Myocyte (in vitro differentiated cells): ENCODE measurements around the gene BRDT. TPM values are rescaled to one million over a fixed set of nuclear protein-coding genes. Genes with fewer than 3 reads are reported as not detected.
"Not testable (repeated sequence)": the region's sequence is repeated elsewhere in the genome, so short reads cannot be mapped to it uniquely, and the experiment has no call there.

Source experiments
- DNase-seq: peaks from one replicate; pipeline ENCODE4 v3.0.0-alpha.2; 2012; ENCODE audit warnings: low read depth
- total RNA-seq: library from RNA; depleted of rRNA; stranded (reverse); fragments of >200 nt; gene quantifications from 2 replicates; pipeline ENCODE4 v1.2.3, GENCODE V29; 2014

The BRDT gene
- total RNA-seq, 1 donor from 2014 or later: not detected

DNA sequence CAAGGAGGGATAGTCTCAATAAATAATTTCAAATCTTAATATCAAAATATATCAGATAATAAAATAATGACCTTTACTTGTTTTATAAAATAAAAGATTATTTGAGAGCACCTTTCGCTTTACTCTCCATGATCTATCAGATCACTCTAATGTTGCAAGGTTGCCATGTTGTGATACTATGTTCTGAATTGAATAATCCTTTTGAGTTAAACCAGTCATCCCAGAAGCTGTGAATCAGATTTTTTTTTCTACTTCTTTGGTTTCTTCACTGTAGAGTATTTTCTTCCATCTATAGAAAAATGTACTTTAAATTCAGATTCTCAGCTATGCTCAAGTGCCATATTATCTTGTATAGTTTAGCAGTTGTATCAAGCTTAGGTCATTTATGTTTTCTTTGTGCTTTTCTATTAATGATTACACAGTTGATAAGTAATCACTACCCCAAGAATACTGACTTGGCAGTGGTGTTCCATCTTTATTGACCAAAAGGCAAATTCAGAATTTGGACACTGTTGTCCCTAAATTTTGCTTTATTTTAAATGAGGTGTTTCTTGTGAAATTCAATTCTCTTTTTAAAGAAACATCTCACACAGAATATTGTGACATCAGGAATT, 32.9 kb downstream of the BRDT start:
- DNase-seq: no peak

DNA sequence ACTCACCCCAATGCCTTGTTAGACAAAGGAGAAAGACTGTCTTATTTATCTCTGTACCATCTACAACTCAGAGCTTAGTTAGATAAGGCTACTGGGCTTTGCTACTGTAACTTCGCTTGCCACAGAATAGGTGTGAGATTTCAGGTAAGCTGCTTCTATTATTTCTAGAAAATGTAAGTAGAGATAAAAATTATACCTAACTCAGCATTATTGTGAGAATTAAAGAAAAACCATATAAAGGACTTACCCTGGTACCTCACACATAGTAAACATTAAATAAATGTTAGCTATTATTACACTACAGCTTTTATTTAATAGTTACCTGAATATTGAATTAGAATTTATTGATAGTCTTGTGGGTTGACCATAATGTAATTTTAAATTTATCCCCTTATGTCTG, 44.1 kb downstream of the BRDT start:
- no peak for DNase-seq

- peak; percentile 54 for DNase-seq
Measured at GRCh38 chr1:91997607-91998195, 48.5 kb downstream of the BRDT start.

DNA sequence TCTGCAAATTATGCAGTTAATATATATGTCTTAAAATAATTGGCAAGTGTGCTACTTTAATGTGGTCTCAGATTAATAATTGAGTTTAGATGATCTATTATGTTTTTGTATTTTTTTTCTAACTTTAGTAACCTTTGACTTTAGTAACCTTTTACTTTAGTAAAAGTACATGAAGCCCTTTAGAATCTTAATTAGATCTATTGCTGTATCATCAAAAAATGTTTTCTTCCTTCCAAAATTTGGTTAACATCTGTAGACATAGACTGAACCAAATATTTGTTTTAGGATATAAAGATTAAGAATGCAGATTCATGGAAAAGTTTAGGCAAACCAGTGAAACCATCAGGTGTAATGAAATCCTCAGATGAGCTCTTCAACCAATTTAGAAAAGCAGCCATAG, 54.9 kb downstream of the BRDT start:
- DNase-seq: no peak

DNA sequence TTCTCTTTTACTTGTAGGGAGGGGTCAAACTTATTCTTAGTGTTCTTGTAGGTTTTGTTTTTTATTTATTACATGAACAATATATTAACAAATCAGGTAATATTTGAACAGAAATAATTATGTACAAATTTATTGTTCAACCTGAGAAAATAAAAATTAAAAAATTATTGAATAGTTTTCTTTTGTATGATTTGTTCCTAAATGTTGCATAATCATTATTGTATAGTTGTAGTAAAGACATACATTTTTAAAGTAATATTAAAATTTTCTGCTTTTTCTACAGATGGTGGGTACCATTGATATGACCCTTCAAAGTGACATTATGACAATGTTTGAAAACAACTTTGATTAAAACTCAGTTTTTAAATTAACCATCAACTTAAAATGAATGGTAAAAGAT, 64.7 kb downstream of the BRDT start:
- no peak for DNase-seq

DNA sequence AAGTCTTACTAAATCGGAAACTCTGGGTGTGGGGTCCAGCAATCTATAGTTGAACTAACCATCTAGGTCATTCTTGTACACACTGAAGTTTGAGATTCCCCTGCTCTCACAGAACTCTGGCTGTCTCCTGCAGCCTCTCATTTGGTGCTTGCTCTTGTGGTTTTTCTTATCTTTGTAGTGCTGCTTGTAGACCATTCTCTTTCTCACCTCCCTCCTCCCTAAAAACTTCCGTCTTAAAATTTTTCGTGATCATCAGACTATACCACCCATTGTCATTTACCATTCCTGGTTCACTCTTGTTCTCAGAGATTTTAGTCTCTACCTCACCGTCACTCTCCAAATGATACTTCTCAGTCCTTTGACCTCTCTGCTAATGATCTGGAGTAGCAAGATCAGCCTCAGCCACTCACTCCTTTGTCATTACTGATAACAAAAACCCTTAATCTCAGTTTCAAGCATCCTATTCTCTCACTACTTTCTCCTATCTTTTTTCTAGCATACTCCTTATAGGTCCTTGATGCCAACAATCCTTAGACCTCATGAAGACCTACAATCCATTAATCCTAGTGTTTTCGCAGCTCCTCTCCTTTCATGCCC, 67.6 kb downstream of the BRDT start:
- DNase-seq: no peak

DNA sequence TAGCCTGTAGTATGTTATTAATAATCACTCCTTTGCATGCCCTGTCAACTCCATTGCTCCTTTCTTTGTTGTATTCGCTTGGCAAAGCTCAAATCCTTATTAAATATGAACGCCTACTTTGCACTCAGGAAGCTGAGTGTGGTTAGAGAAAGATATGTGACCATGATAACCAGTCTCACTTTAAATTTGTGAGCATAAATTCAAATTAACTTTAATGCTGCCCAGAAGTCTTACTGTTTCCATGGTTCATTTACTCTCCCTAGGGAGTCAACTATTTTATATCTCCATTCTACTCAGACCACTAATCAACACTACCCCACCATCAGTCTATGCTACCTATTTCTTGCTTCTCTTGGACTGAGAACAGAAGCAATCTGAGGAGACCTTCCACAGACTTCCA, 68.5 kb downstream of the BRDT start:
- no peak for DNase-seq

GRCh38 chr1:92026042-92026441, 76.8 kb downstream of the BRDT start:
- DNase-seq: not testable (repeated sequence)

DNA sequence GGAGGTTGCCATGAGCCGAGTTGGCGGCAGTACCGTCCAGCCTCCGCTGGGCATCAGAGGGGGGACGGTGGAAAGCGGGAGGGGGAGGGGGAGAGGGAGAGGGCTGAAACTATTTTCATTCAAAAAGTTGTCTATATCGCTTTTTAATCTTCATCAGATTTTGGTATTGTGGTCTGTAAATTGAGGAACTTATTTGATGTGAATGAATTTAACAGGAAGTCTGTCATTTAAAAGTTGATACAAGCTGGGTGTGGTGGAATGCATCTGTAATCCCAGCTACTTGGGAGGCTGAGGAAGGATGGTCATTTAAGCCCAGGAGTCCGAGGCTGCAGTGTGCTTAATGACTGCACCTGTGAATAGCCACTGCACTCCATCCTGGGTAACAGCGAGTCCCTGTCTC, 77.6 kb downstream of the BRDT start:
- no peak for DNase-seq

DNA sequence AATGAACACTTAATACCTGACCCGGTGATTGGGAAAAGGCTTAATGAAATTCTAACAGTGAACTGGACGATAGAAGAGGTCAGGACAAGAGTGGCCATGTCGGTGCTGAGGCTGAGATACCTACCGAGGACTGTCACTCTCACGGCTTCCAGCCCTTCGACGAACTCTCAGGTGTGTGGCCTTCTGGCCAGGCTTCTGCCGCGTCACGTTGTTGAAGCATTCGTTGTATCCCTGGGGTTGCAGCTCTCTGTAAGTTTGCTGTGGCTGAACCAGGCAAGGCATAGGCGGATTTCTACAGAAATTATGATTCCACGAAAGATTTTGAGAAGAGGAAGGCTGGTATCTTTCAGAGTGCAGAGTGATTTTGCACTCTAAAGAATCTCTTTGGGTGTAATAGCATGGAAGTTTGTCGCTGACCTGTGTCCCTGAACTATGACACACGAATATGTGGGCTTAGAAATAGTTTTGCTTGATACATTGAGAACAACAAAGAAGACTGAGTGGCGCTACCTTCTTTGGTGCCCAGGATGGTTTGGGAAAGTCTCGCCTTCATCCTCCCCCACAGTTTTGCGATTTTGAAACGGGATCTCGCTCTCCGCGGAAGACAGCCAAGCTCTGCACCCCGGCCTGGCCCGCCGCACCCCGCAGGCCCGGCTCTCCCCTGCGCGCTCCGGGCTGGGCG, 80.2 kb downstream of the BRDT start:
- DNase-seq: peak; percentile 2

- DNase-seq: no peak
Measured at GRCh38 chr1:92030656-92031107, 81.5 kb downstream of the BRDT start.

GRCh38 chr1:92031281-92032110, 82.3 kb downstream of the BRDT start:
- no peak for DNase-seq

DNA sequence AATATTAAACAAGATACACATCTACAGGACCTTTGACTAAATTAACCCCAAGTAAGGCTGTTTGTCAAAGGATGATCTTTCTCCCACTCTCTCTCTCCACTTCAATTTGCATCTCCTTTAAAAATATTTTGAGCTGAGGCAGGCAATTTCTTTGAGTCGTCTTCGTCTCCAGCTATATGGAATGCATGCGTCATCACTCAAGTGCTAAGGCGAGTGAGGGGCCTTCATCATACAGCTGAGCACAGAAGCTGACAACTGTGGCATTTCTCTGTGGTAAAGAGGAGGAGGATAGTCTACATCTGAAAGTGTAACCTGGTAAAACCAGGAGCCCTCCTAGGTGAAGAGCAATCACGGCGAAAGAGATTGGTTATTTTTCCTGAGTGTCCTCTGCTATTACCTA, 88.2 kb downstream of the BRDT start:
- DNase-seq: no peak

GRCh38 chr1:92038695-92039346, 89.6 kb downstream of the BRDT start:
- no peak for DNase-seq

- DNase-seq: no peak
Measured at GRCh38 chr1:92040971-92041370, 91.8 kb downstream of the BRDT start.

- no peak for DNase-seq
Measured at GRCh38 chr1:92043621-92044020, 94.4 kb downstream of the BRDT start.

DNA sequence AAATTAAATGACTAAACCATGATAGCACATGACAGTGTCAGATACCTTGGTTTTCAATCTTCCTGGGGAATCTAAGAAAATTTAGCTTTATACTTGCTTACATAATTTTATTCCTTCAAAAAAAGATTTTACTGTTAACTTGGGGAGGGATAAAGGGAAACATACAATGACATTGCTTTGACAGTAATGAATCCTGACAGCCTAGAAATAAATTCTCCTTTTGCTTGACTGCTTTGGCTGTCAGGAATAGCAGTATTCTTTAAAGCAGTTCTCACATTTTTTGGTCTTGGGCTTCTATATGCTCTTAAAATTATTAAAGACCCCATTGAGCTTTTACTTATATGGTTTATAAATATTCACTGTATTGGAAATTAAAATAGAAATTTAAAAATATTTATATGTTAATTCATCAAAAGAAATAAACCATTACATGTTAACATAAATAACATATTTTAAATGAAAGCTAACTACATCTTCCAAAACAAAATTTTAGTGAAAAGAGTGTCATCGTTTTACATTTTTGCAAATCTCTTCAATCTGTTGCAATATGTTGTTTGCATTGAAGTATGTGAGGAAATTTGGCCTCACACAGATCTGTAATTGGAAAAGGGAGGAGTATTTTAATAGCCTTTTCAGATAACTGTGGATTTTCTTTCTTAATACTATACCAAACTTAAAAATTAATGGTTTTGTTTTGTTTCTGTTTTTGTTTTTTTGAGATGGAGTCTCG, 96.7 kb downstream of the BRDT start:
- no peak for DNase-seq

GRCh38 chr1:92051948-92052347, 102.7 kb downstream of the BRDT start:
- DNase-seq: no peak
